Activated CD8-positive, alpha-beta memory T cell treated with anti-CD3 and anti-CD28 coated beads, Interleukin-2, amount 50 U/mL, for 48 hours (primary cell): Measurements from ENCODE around the gene MAN2B2.
"Not testable (repeated sequence)": the region's sequence is repeated elsewhere in the genome, so short reads cannot be mapped to it uniquely, and the experiment has no call there.

Experiments used
- DNase-seq: peaks from one replicate; pipeline ENCODE4 v3.0.0-alpha.2; 2020

The MAN2B2 gene

GRCh38 chr4:6644792-6645530, 70.0 kb downstream of the MAN2B2 start:
- DNase-seq = no peak

GRCh38 chr4:6647169-6647568, 72.2 kb downstream of the MAN2B2 start:
- no peak for DNase-seq

GRCh38 chr4:6647582-6648230, 72.7 kb downstream of the MAN2B2 start:
- no peak for DNase-seq

GRCh38 chr4:6649216-6649615, 74.2 kb downstream of the MAN2B2 start:
- no peak for DNase-seq

GRCh38 chr4:6654211-6654610, 79.2 kb downstream of the MAN2B2 start:
- DNase-seq = not testable (repeated sequence)

GRCh38 chr4:6655291-6655690, 80.3 kb downstream of the MAN2B2 start:
- not testable (repeated sequence) for DNase-seq

- DNase-seq = no peak
Observed at GRCh38 chr4:6655924-6656323, 80.9 kb downstream of the MAN2B2 start.

- no peak for DNase-seq
Observed at GRCh38 chr4:6657242-6658208, 82.5 kb downstream of the MAN2B2 start.

GRCh38 chr4:6658209-6658595, 83.2 kb downstream of the MAN2B2 start:
- DNase-seq = no peak

GRCh38 chr4:6658597-6659075, 83.6 kb downstream of the MAN2B2 start:
- peak; percentile 77 for DNase-seq

GRCh38 chr4:6659897-6660296, 84.9 kb downstream of the MAN2B2 start:
- no peak for DNase-seq

GRCh38 chr4:6660430-6660829, 85.4 kb downstream of the MAN2B2 start:
- DNase-seq = no peak

- DNase-seq = no peak
Observed at GRCh38 chr4:6662591-6662990, 87.6 kb downstream of the MAN2B2 start.

- no peak for DNase-seq
Observed at GRCh38 chr4:6663596-6664393, 88.8 kb downstream of the MAN2B2 start.

GRCh38 chr4:6665320-6665654, 90.3 kb downstream of the MAN2B2 start:
- DNase-seq = no peak

GRCh38 chr4:6668391-6668790, 93.4 kb downstream of the MAN2B2 start:
- DNase-seq = no peak

GRCh38 chr4:6671648-6672047, 96.7 kb downstream of the MAN2B2 start:
- DNase-seq = no peak

GRCh38 chr4:6672131-6672530, 97.1 kb downstream of the MAN2B2 start:
- DNase-seq = no peak

GRCh38 chr4:6672541-6673190, 97.7 kb downstream of the MAN2B2 start:
- DNase-seq = not testable (repeated sequence)
